ENCODE data around the gene PSMF1.
"Not testable (repeated sequence)": the region's sequence is repeated elsewhere in the genome, so short reads cannot be mapped to it uniquely, and the experiment has no call there.

Gene PSMF1

GRCh38 chr20:1197801-1198200, 79.4 kb downstream of the PSMF1 start:
- no peak for DNase-seq

DNA sequence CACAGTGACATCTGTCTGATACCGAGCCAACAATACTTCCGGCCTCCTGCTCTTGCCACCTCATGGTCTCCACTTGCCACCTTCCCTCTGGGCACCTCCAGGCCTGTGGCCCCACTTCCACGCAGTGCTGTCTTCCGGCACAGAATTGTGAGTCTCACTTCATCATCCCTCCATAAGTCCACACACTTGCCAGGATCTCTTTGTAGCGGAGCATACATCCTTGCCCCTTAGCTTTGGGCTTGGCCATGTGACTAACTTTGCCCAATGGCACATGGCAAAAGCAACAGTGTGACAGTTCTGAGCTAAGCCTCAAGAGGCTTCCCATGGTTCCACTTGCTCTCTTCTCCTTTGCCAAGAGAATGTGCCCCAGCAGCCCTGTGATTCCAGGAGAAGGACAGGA, 80.3 kb downstream of the PSMF1 start:
- DNase-seq: no peak

DNA sequence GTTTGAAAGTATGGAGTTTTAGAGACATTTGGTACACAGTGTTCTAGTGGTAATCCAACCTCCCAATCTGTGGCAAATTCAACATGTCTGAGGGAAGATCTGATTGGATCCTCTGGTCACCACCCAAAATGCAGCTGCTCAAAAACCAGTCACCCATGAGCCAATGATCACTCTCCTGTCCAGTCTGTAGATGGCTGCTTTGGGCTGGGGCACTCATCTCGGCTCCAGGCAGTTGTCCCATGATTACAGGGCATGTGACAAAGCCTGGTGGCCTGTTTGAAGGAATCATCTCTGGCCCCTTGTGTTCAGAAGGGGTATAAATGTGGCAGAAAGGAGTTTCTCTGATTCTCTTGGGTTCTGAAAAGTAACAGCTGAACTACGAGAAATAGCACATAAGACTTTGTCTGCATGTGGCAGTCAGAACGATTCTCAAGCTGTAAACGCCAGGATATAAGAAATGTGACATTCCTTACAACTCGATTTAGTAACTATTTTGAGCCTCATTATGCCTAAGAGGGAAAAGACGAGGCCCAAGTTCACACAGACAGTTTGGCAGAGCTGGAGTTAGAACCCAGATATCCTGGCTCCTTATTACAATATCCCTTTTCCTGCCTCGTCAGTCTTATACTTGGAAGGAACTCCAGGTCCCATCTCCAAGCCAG, 80.9 kb downstream of the PSMF1 start:
- no peak for DNase-seq

DNA sequence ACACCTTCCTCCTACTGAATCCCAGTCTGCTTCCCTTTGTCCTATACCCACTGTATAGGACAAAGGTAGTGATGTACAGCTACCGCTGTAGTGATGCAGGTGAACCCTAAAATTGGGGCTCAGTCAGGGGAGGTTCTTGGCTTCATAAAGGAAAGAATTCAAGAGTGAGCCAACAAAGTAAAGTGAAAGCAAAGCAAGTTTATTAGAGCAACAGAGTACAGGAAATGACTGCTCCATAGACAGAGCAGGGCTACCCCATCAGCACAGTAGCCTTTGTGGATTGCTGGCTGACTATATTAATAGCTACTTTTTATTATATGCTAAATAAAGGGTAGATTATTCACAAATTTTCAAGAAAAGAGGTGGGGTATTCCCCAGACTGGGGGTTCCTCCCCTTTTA, 81.6 kb downstream of the PSMF1 start:
- no peak for DNase-seq

DNA sequence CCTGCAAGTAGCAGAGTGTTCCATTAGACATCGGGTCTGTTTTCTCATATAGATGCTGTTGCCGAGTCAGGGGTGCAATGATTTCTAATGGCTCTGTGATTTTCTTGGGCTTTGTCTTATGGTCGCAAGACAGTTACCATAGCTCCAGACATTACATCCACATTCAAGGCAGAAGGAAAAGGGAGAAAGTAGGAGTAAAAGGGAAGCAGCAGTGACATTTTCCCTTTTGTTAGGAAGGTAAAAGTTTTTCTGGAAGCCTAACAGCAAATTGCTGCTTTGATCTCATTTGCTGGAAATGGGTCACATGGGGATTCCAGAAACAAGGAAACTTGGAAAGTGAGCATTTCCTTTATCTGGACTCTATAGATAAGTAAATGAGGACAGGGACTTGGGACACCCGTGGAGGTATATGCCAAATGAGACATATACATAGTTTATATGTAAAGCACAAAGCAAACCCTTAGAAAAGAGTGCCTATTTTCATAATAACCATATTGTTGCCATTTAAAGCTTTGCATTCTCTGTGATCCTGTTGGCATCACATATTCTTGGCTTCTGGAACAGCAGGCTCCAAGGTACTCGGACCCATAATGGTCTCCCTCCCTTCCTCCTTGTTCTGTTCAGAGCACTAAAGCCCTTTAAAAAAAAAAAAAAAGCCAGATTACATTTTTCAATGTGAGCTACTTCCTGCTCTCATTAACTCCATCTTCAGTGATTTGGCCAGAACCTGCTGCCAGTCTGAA, 84.5 kb downstream of the PSMF1 start, which contains the start of gene C20orf202:
C20orf202 (plus strand) TSS at position 693 of the 743 bp plus-strand sequence. CDS start 132 bp downstream, outside the sequence.
- DNase-seq: no peak

GRCh38 chr20:1203630-1204029, 85.2 kb downstream of the PSMF1 start:
- DNase-seq: no peak

DNA sequence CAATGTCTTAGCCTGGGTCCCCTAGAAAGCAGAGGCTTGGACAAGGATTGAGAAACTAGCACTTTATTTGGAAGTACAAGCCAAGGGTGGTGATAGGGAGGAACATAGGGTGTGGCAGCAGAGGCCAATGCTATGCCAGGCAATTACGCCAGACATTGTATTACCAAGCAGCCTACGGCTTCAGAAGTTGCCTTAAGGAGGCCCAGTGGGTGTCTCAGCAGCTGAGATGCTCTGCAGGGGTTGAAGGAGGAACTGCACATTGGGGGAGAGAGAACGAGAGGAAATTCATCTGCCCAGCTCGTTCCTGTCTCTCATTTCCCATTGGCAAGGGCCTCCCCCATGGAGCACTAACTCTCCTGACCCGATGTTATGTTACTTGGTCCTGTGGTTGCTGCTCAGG, 85.7 kb downstream of the PSMF1 start:
- DNase-seq: no peak

DNA sequence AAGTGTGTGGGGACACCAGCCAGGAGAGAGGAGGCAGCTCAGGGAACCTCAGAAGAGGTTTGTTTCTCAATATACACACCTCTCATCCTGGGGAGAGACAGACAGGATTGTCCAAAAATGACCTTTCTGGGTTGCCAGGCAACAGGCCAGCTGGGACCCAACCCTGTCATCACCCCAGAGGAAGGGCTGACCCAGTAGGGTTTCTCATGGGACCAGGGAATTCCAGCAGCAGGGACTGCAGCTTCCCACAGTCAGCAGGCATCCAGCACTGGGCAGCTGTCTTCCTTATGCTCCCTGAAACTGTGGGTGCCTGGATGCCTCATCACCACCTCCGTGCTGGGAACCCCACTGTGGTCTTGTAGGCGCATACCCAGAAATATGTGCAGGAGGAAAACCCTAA, 86.2 kb downstream of the PSMF1 start:
- DNase-seq: no peak

GRCh38 chr20:1205802-1206201, 87.4 kb downstream of the PSMF1 start:
- DNase-seq: no peak

GRCh38 chr20:1206366-1207148, 88.2 kb downstream of the PSMF1 start:
- DNase-seq: no peak

GRCh38 chr20:1207293-1207878, 89.0 kb downstream of the PSMF1 start:
- no peak for DNase-seq

- DNase-seq: no peak
Measured at GRCh38 chr20:1209447-1210387, 91.3 kb downstream of the PSMF1 start.

DNA sequence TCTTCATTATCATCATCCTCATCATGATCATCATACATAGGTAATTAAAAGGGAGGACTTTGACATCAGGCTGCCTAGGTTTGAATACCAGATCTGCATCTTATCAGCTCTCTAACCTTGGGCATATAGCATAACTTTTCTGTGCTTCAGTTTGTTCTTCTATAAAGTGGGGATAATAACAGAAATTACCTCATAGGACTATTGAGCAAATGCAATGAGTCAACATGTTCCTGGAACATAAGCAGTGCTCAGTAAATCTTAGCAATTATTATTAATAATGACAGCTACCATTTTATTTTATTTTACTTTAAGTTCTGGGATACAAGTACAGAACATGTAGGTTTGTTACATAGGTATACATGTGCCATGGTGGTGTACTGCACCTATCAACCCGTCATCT, 92.1 kb downstream of the PSMF1 start:
- DNase-seq: no peak

DNA sequence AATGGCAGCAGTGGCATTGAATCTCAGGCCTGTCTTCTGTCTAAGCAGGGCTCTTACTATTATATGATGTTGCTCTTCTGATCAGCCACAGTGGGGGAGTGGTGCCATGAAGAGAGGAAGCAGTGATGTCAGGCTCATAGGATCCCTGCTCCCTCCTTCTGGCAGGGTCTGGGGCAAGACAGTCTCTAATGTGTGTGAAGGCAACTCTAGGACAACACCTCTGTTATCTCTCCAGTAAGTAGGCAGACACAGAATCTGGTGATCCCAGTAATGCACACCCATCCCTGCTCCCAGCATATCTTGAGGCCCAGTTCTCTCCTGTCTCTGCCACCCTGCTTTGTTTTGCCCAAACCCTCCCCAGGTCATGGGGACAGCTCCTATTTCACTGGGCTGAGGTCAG, 93.6 kb downstream of the PSMF1 start:
- no peak for DNase-seq

DNA sequence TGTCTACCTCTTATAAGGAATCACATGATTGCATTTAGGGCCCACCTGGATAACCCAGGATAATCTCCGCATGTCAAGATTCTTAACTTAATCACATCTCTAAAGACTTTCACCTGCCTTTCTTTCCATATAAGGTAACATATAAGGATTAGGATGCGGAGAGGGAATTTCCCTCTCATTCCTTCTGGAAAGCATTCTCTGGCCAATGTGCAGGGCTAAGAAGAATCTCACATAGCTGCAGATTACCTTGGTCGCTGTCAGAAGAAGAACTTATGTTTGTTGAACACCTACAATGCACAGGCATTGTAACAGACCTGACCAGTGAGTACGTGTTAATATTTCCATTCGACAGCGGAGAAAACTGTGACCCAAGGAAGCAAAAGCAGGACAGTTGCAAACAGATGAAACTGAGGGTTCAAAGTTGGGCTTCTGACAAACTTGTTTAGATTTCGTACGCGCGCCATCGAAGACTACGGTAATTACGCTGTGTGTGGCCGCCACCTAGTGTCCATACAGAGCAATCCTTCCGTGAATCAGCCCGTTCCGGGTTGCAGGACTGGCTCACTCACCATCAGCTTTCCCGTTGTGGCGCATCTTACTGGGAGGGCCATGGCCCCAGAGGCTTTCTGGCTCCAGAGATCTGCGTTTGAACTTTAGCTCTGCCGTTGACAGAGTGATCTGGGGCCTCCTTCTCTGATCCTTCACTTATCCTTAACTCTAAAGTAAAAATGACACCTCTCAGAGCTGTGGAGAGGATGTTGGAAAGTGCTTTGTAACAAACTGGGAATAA, 94.4 kb downstream of the PSMF1 start:
- DNase-seq: peak; percentile 61 to 62

GRCh38 chr20:1214838-1215261, 96.4 kb downstream of the PSMF1 start:
- DNase-seq: no peak

DNA sequence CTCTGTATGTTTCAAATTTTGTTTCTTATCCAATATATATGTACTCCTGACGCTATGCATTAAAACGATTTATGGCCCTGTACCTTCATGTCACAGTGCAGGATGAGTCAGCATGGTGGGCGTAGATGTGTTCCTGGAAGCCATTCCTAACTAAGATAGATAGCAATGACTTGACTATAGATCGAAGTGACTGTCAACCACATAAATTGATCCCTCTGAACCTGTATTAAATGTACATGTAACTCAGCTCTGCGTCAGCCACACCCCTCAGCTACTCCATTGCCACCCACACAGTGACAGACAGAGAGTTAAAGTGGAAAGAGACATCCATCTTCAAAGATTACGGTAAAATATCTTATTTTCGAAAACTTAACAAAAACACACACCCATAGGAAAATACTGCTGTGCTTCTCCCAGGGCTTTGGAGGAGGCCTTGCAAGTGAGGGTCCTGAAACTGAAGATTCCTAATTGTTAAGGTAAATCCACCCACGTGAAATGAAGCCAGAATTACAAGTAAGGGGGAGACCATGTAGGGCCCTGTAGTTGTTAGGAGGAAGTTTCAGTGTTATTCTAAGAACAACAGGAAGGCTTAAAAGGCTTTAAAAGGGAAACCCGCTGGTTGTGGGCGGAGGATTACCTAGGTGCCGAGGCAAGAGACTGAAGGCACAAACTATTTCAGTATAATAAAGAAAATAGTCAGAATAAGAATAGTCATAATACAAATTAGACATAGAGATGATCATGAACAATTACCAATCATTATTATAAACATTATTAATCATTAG, 97.2 kb downstream of the PSMF1 start:
- peak; percentile 40 to 64 for DNase-seq

DNA sequence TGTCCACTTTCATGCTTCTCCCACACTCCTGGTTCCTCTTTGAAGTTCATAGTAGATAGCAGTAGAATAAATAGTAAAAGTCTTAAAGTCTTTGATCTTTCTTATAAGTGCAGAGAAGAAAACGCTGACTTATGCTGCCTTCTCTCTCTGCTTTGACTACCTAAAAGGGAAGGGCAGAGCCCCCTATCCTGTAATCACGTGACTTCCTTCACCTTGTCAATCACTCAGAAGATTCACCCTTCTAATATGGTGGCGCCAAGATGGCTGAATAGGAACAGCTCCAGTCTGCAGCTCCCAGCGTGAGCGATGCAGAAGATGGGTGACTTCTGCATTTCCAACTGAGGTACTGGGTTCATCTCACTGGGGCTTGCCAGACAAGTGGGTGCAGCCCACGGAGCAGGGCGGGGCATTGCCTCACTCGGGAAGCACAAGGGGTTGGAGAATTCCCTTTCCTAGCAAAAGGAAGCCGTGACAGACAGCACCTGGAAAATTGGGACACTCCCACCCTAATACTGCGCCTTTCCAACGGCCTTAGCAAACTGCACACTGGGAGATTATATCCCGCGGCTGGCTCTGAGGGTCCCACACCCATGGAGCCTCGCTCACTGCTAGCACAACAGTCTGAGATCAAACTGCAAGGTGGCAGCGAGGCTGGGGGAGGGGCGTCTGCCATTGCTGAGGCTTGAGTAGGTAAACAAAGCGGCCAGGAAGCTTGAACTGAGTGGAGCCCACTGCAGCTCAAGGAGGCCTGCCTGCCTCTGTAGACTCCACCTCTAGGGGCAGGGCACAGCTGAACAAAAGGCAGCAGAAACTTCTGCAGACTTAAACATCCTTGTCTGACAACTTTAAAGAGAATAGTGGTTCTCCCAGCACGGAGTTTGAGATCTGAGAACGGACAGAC, 98.4 kb downstream of the PSMF1 start:
- not testable (repeated sequence) for DNase-seq

Data from stimulated activated CD4-positive, alpha-beta T cell treated with anti-CD3 and anti-CD28 coated beads, Interleukin-4, amount 100 ng/mL, for 4 hours (primary cell).